Astrocyte (in vitro differentiated cells and primary cell): ENCODE measurements around the gene G3BP1.

Experiments
- EZH2 ChIP-seq: IDR thresholded peaks from 2 replicates; pipeline ENCODE4 v1.6.1; 2012; ENCODE audit warnings: mild to moderate bottlenecking, low read length, inconsistent platforms; ENCODE audit not compliant: insufficient read depth
- TF ChIP-seq, protein P1 (sequence below): IDR thresholded peaks from 2 replicates; pipeline ENCODE4 v1.5.1; 2011; ENCODE audit warnings: low read depth, mild to moderate bottlenecking, inconsistent platforms, low read length, moderate library complexity; ENCODE audit not compliant: insufficient read depth

DNA sequence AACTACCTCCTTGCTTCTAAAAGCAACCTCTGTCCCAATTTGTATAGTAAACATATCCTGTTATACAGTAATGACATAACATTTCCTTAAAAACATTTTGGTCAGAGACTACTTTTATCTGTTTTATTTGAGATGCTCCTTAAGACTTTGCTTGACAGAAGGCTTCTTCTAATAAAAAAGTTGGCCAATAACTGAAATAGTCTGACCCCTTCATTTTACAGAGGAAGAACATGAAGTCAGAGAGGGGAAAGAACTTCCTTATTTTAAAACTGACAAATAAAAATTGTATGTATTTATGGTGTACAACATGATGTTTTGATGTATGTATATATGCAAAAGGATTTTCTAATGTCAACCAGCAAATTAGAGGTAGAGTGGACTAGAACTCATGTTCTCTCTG is 49.2 kb upstream of the G3BP1 start:
- TF ChIP-seq, protein P1, sequence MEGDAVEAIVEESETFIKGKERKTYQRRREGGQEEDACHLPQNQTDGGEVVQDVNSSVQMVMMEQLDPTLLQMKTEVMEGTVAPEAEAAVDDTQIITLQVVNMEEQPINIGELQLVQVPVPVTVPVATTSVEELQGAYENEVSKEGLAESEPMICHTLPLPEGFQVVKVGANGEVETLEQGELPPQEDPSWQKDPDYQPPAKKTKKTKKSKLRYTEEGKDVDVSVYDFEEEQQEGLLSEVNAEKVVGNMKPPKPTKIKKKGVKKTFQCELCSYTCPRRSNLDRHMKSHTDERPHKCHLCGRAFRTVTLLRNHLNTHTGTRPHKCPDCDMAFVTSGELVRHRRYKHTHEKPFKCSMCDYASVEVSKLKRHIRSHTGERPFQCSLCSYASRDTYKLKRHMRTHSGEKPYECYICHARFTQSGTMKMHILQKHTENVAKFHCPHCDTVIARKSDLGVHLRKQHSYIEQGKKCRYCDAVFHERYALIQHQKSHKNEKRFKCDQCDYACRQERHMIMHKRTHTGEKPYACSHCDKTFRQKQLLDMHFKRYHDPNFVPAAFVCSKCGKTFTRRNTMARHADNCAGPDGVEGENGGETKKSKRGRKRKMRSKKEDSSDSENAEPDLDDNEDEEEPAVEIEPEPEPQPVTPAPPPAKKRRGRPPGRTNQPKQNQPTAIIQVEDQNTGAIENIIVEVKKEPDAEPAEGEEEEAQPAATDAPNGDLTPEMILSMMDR, result no peak
- no peak for TF ChIP-seq EZH2
